Activated CD8-positive, alpha-beta memory T cell treated with anti-CD3 and anti-CD28 coated beads, Interleukin-2, amount 50 U/mL, for 24 hours (primary cell): ENCODE results near the gene RPN2.

ENCODE experiments used
- DNase-seq: peaks from one replicate; pipeline ENCODE4 v3.0.0-alpha.2; 2020; ENCODE audit errors: extremely low read depth

The RPN2 gene

GRCh38 chr20:37266940-37267666, 88.0 kb downstream of the RPN2 start:
- DNase-seq = no peak

- no peak for DNase-seq
These were observed 88.7 kb downstream of the RPN2 start for GRCh38 chr20:37267667-37268313.

GRCh38 chr20:37270576-37271420, 91.7 kb downstream of the RPN2 start:
- no peak for DNase-seq

GRCh38 chr20:37271421-37271768, 92.3 kb downstream of the RPN2 start:
- DNase-seq = no peak

- DNase-seq = no peak
These were observed 94.9 kb downstream of the RPN2 start for GRCh38 chr20:37273988-37274387.

- DNase-seq = no peak
These were observed 95.9 kb downstream of the RPN2 start for GRCh38 chr20:37274851-37275524.

GRCh38 chr20:37276494-37277252, 97.5 kb downstream of the RPN2 start:
- DNase-seq = no peak

GRCh38 chr20:37277253-37277593, 98.1 kb downstream of the RPN2 start:
- no peak for DNase-seq

GRCh38 chr20:37278966-37279590, 99.9 kb downstream of the RPN2 start:
- DNase-seq = no peak

GRCh38 chr20:37279820-37280219, 100.7 kb downstream of the RPN2 start:
- no peak for DNase-seq

GRCh38 chr20:37280403-37280802, 101.3 kb downstream of the RPN2 start:
- DNase-seq = no peak

- no peak for DNase-seq
These were observed 103.4 kb downstream of the RPN2 start for GRCh38 chr20:37282556-37282955.

GRCh38 chr20:37283530-37284195, 104.5 kb downstream of the RPN2 start:
- DNase-seq = no peak

- DNase-seq = no peak
These were observed 105.6 kb downstream of the RPN2 start for GRCh38 chr20:37284691-37285161.

- no peak for DNase-seq
These were observed 106.7 kb downstream of the RPN2 start for GRCh38 chr20:37285664-37286374.

- no peak for DNase-seq
These were observed 109.0 kb downstream of the RPN2 start for GRCh38 chr20:37288091-37288490.

GRCh38 chr20:37290158-37290810, 111.2 kb downstream of the RPN2 start:
- no peak for DNase-seq
